H9 (cell line): ENCODE data around the gene INSYN1. TPM values are rescaled to one million over a fixed set of nuclear protein-coding genes. Genes with fewer than 3 reads are reported as not detected.

Source experiments
- DNase-seq: peaks from one replicate; pipeline ENCODE4 v3.0.0-alpha.2; 2017
- H2AFZ ChIP-seq: one replicate; pipeline ENCODE4 v1.6.1; 2013; ENCODE audit warnings: mild to moderate bottlenecking, low read length, control low read depth, moderate library complexity
- H2AK5ac ChIP-seq: 2 replicates; pipeline ENCODE4 v1.6.1; 2013; ENCODE audit warnings: low read length, control low read depth, mixed read lengths; ENCODE audit not compliant: insufficient read length
- H2BK120ac ChIP-seq: one replicate; pipeline ENCODE4 v1.6.1; 2013; ENCODE audit warnings: low read depth, mild to moderate bottlenecking, low read length, control low read depth, inconsistent platforms; ENCODE audit not compliant: poor library complexity, severe bottlenecking
- H2BK12ac ChIP-seq: 2 replicates; pipeline ENCODE4 v1.6.1; 2013; ENCODE audit warnings: low read length, control low read depth, mixed read lengths, low read depth; ENCODE audit not compliant: insufficient read length
- H2BK15ac ChIP-seq: 2 replicates; pipeline ENCODE4 v1.6.1; 2013; ENCODE audit warnings: low read depth, low read length, control low read depth
- H2BK20ac ChIP-seq: one replicate; pipeline ENCODE4 v1.6.1; 2013; ENCODE audit warnings: low read depth, mild to moderate bottlenecking, low read length, control low read depth, inconsistent platforms; ENCODE audit not compliant: poor library complexity, severe bottlenecking
- H2BK5ac ChIP-seq: 2 replicates; pipeline ENCODE4 v1.6.1; 2013; ENCODE audit warnings: low read length, control low read depth, mixed read lengths; ENCODE audit not compliant: insufficient read length
- H3K14ac ChIP-seq: 2 replicates; pipeline ENCODE4 v1.6.1; 2013; ENCODE audit warnings: low read length, control low read depth; ENCODE audit not compliant: insufficient read depth
- H3K18ac ChIP-seq: 2 replicates; pipeline ENCODE4 v1.6.1; 2013; ENCODE audit warnings: low read depth, mild to moderate bottlenecking, mixed read lengths, low read length, control low read depth; ENCODE audit not compliant: insufficient read length
- H3K23ac ChIP-seq: 2 replicates; pipeline ENCODE4 v1.6.1; 2013; ENCODE audit warnings: low read length, control low read depth, mixed read lengths, low read depth; ENCODE audit not compliant: insufficient read length
- H3K23me2 ChIP-seq: 2 replicates; pipeline ENCODE4 v1.6.1; 2013; ENCODE audit warnings: low read depth, mild to moderate bottlenecking, mixed read lengths, low read length, control low read depth; ENCODE audit not compliant: insufficient read length, poor library complexity, severe bottlenecking
- H3K27ac ChIP-seq: 2 replicates; pipeline ENCODE4 v1.5.1; 2013; ENCODE audit warnings: low read length, control low read depth, mixed read lengths, low read depth; ENCODE audit not compliant: insufficient read length
- H3K27me3 ChIP-seq: 2 replicates; pipeline ENCODE4 v1.6.1; 2013; ENCODE audit warnings: low read length, control low read depth, inconsistent platforms; ENCODE audit not compliant: insufficient read depth
- H3K4ac ChIP-seq: 2 replicates; pipeline ENCODE4 v1.6.1; 2013; ENCODE audit warnings: low read depth, mild to moderate bottlenecking, control low read depth, inconsistent platforms, low read length, moderate library complexity
- H3K4me1 ChIP-seq: 2 replicates; pipeline ENCODE4 v1.6.1; 2013; ENCODE audit warnings: low read length, control low read depth, inconsistent platforms; ENCODE audit not compliant: insufficient read depth
- H3K4me2 ChIP-seq: 2 replicates; pipeline ENCODE4 v1.6.1; 2013; ENCODE audit warnings: low read length, control low read depth, mixed read lengths; ENCODE audit not compliant: insufficient read length, insufficient read depth
- H3K56ac ChIP-seq: 2 replicates; pipeline ENCODE4 v1.6.1; 2013; ENCODE audit warnings: low read depth, mild to moderate bottlenecking, mixed read lengths, low read length, control low read depth; ENCODE audit not compliant: insufficient read length
- H3K79me1 ChIP-seq: 2 replicates; pipeline ENCODE4 v1.6.1; 2013; ENCODE audit warnings: low read depth, mild to moderate bottlenecking, moderate library complexity, low read length, control low read depth, inconsistent platforms; ENCODE audit not compliant: insufficient read depth, poor library complexity, severe bottlenecking
- H3K79me2 ChIP-seq: 2 replicates; pipeline ENCODE4 v1.6.1; 2013; ENCODE audit warnings: low read length, control low read depth, inconsistent platforms; ENCODE audit not compliant: insufficient read depth
- H3K9ac ChIP-seq: 2 replicates; pipeline ENCODE4 v1.6.1; 2013; ENCODE audit warnings: low read length, control low read depth, mixed read lengths; ENCODE audit not compliant: insufficient read length; ENCODE audit errors: extremely low read depth
- H3K9me3 ChIP-seq: one replicate; pipeline ENCODE4 v1.6.1; 2013; ENCODE audit warnings: low read depth, low read length, inconsistent platforms; ENCODE audit not compliant: control insufficient read depth
- H3T11ph ChIP-seq: one replicate; pipeline ENCODE4 v1.6.1; 2013; ENCODE audit warnings: mild to moderate bottlenecking, low read length, control low read depth, inconsistent platforms
- H4K20me1 ChIP-seq: one replicate; pipeline ENCODE4 v1.6.1; 2013; ENCODE audit not compliant: control insufficient read depth, insufficient read length, insufficient read depth
- H4K5ac ChIP-seq: 2 replicates; pipeline ENCODE4 v1.6.1; 2013; ENCODE audit warnings: low read depth, mild to moderate bottlenecking, mixed read lengths, low read length, control low read depth; ENCODE audit not compliant: insufficient read length
- H4K8ac ChIP-seq: replicated peaks from 2 replicates; pipeline ENCODE4 v1.6.1; 2013; ENCODE audit warnings: low read length, control low read depth, mixed read lengths, low read depth; ENCODE audit not compliant: insufficient read length
- H4K91ac ChIP-seq: 2 replicates; pipeline ENCODE4 v1.6.1; 2013; ENCODE audit warnings: low read depth, mild to moderate bottlenecking, moderate library complexity, mixed read lengths, low read length, control low read depth; ENCODE audit not compliant: insufficient read length
- H3K27ac Mint-ChIP-seq, 3 experiments: 2 replicates in 2 of 3; 3 replicates in 1 of 3; pipeline ENCODE4 v1.8.0; 2020 to 2021; ENCODE audit warnings: mixed read lengths in 3 of 3, mild to moderate bottlenecking in 1 of 3, moderate library complexity in 1 of 3
- H3K27me3 Mint-ChIP-seq: 2 replicates; pipeline ENCODE4 v1.8.0; 2021; ENCODE audit warnings: low read depth, mild to moderate bottlenecking, moderate library complexity, mixed read lengths
- H3K36me3 Mint-ChIP-seq, 3 experiments: 2 replicates in 2 of 3; 3 replicates in 1 of 3; pipeline ENCODE4 v1.8.0; 2020 to 2021; ENCODE audit warnings: low read depth in 3 of 3, mixed read lengths in 3 of 3; ENCODE audit not compliant: insufficient read depth in 1 of 3
- H3K4me1 Mint-ChIP-seq, 2 experiments: 2 replicates each; pipeline ENCODE4 v1.8.0; 2020; ENCODE audit warnings: mixed read lengths in 2 of 2
- H3K4me3 Mint-ChIP-seq, 2 experiments: 2 replicates in 1 of 2; 3 replicates in 1 of 2; pipeline ENCODE4 v1.8.0; 2020 to 2021; ENCODE audit warnings: mild to moderate bottlenecking in 2 of 2, mixed read lengths in 2 of 2, moderate library complexity in 1 of 2
- H3K9me3 Mint-ChIP-seq, 2 experiments: 2 replicates in 1 of 2; 3 replicates in 1 of 2; pipeline ENCODE4 v1.8.0; 2020; ENCODE audit warnings: mild to moderate bottlenecking in 2 of 2, mixed read lengths in 2 of 2, moderate library complexity in 1 of 2
- WGBS: extraction: QIAGEN DNeasy Blood & Tissue Kit; methylation state at CpG from one replicate; pipeline ENCODE4 v1.1.7; 2013; ENCODE audit warnings: missing lambda C conversion rate, low lambda C conversion rate, mixed read lengths; ENCODE audit not compliant: insufficient read length; ENCODE audit errors: extremely low coverage; 5-methylcytosine and 5-hydroxymethylcytosine counted together
- long read RNA-seq: library from polyadenylated mRNA; unstranded; transcript quantifications from one replicate; pipeline ENCODE4 v2.0.0, GENCODE V29; 2020
- total RNA-seq: library from RNA; stranded (reverse); gene quantifications from 2 replicates; pipeline ENCODE4 v1.2.1, GENCODE V29; 2021
- TF ChIP-seq, protein P1 (sequence below): fragments of 200-600 bp; sonication (generic); conservative IDR thresholded peaks from 3 replicates; pipeline ENCODE4 v1.8.0; 2021; ENCODE audit warnings: antibody characterized with exemption, mild to moderate bottlenecking

INSYN1 gene
- total RNA-seq: 1.9 and 2.5 TPM in 2 replicates
- long read RNA-seq: 0 reads

DNA sequence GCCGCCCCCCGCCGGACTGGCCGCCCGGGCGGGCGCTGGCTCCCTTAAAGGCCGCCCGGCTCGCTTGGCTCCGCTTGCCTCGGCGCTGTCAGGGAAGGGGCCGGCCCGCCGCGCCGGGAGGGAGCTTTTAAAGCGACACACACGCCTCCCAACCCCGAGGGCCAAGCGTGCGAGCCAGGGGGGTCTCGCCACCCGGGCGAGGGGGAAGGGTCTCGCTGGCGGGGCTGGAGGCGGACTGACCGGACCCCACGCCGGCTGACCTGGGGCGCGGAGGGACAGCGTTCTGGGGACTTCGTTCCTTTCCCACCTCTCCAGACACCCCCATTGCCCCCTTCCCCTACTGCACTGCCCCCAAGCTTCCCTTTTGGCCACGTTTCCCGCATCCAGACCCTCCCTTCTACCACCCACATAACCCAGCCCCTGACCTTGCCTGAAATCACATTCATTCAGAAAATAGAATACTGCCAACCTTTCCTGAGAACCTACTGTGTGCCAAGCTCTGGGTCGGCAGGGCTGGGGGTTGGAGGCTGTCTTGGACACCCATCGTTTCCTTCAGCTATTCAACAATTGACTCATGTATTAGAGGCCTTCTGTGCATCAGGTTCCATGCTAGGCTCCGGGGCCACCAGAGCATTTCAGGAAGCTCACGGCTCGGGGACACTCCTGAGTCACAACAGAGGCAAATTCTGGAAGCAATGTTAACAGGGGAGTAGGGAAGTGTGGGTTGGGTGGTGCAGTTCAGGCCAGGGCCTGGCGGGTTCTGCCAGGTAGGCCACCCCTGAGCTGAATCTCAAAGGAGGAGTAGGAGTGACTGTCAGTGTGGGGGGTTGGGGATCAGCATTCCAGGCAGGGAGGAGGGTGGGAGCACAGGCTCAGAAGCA, at the start of gene INSYN1:
TSS of gene INSYN1 (minus strand) at position 102 of the 881 bp plus-strand sequence. CDS start 2,221 bp downstream, outside the sequence.
- no peaks in the 10 kb centered on the region for H3K9me3 ChIP-seq
- H2AFZ ChIP-seq: no peak within 1 kb of the TSS
- DNase-seq: peak; percentile 47
- peak within 1 kb of the TSS; percentile 63 to 84 for H3K4me3 Mint-ChIP-seq
- no peak within 1 kb of the TSS for H3K27ac ChIP-seq
- H3K4me1 ChIP-seq: peaks cover 11% of the 10 kb centered on the region
- peak within 1 kb of the TSS; percentile 74 for H3K4me2 ChIP-seq
- H3K23ac ChIP-seq: no peak within 1 kb of the TSS
- no peak within 1 kb of the TSS for H2BK120ac ChIP-seq
- H3K4me1 Mint-ChIP-seq: peaks cover 30 to 34% of the 10 kb centered on the region in 2 experiments
- WGBS: no CpG with 5 or more reads among the region's 44 CpGs
- no peak within 1 kb of the TSS for H3K14ac ChIP-seq
- no peak within 1 kb of the TSS for H3K9ac ChIP-seq
- no peaks in the 10 kb centered on the region for H3K79me1 ChIP-seq
- no peak within 1 kb of the TSS for H3K4ac ChIP-seq
- no peak within 1 kb of the TSS for H3K56ac ChIP-seq
- no peak within 1 kb of the TSS for H3K27ac Mint-ChIP-seq
- no peaks in the 10 kb centered on the region for H3K79me2 ChIP-seq
- H3K18ac ChIP-seq: no peak within 1 kb of the TSS
- no peak within 1 kb of the TSS for H2BK12ac ChIP-seq
- H2BK5ac ChIP-seq: no peak within 1 kb of the TSS
- H3T11ph ChIP-seq: no peak within 1 kb of the TSS
- no peaks in the 10 kb centered on the region for H4K20me1 ChIP-seq
- no peaks in the 10 kb centered on the region for H3K9me3 Mint-ChIP-seq
- no peak within 1 kb of the TSS for H4K91ac ChIP-seq
- H3K36me3 Mint-ChIP-seq: no peaks in the 10 kb centered on the region
- peaks cover 61% of the 10 kb centered on the region for H3K27me3 Mint-ChIP-seq
- no peak within 1 kb of the TSS for H2BK15ac ChIP-seq
- no peak within 1 kb of the TSS for H4K8ac ChIP-seq
- H4K5ac ChIP-seq: no peak within 1 kb of the TSS
- peaks cover 2% of the 10 kb centered on the region; the same call in 1 of the 2 replicates for H3K27me3 ChIP-seq
- no peak within 1 kb of the TSS for H2BK20ac ChIP-seq
- H3K23me2 ChIP-seq: peaks cover 20% of the 10 kb centered on the region
- no peak within 1 kb of the TSS for H2AK5ac ChIP-seq
- TF ChIP-seq, protein P1, sequence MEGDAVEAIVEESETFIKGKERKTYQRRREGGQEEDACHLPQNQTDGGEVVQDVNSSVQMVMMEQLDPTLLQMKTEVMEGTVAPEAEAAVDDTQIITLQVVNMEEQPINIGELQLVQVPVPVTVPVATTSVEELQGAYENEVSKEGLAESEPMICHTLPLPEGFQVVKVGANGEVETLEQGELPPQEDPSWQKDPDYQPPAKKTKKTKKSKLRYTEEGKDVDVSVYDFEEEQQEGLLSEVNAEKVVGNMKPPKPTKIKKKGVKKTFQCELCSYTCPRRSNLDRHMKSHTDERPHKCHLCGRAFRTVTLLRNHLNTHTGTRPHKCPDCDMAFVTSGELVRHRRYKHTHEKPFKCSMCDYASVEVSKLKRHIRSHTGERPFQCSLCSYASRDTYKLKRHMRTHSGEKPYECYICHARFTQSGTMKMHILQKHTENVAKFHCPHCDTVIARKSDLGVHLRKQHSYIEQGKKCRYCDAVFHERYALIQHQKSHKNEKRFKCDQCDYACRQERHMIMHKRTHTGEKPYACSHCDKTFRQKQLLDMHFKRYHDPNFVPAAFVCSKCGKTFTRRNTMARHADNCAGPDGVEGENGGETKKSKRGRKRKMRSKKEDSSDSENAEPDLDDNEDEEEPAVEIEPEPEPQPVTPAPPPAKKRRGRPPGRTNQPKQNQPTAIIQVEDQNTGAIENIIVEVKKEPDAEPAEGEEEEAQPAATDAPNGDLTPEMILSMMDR: no peak
